Loucy (cell line): ENCODE measurements around the gene TOM1L1.

Source experiments
- H2AFZ ChIP-seq: fragments of 200-600 bp; sonication (generic); 2 replicates; pipeline ENCODE4 v1.6.0; 2016; ENCODE audit warnings: antibody characterized with exemption, mild to moderate bottlenecking, low read length, moderate library complexity
- H3F3A ChIP-seq: fragments of 200-600 bp; 2 replicates; pipeline ENCODE4 v1.6.0; 2016; ENCODE audit warnings: antibody characterized with exemption, low read depth, mild to moderate bottlenecking
- H3K27me3 ChIP-seq: fragments of 200-600 bp; sonication (generic); 2 replicates; pipeline ENCODE4 v1.6.1; 2014; ENCODE audit warnings: low read length, mild to moderate bottlenecking; ENCODE audit not compliant: insufficient read depth, poor library complexity, severe bottlenecking
- H3K36me3 ChIP-seq: fragments of 200-600 bp; sonication (generic); 2 replicates; pipeline ENCODE4 v1.6.1; 2016; ENCODE audit warnings: low read length; ENCODE audit not compliant: insufficient read depth
- H3K4me1 ChIP-seq: fragments of 200-600 bp; sonication (generic); 2 replicates; pipeline ENCODE4 v1.5.1; 2014; ENCODE audit warnings: low read length, mild to moderate bottlenecking; ENCODE audit not compliant: insufficient read depth, poor library complexity, severe bottlenecking
- H3K4me2 ChIP-seq: fragments of 200-600 bp; sonication (generic); 2 replicates; pipeline ENCODE4 v1.6.0; 2014; ENCODE audit warnings: antibody characterized with exemption, low read length, low read depth, mild to moderate bottlenecking; ENCODE audit not compliant: poor library complexity, severe bottlenecking
- H3K4me3 ChIP-seq: fragments of 200-600 bp; sonication (generic); 2 replicates; pipeline ENCODE4 v1.5.1; 2014; ENCODE audit warnings: low read length, mild to moderate bottlenecking, mixed read lengths; ENCODE audit not compliant: poor library complexity, severe bottlenecking
- H3K79me2 ChIP-seq: fragments of 200-600 bp; sonication (generic); 2 replicates; pipeline ENCODE4 v1.6.1; 2014; ENCODE audit warnings: low read length; ENCODE audit not compliant: insufficient read depth
- H3K9ac ChIP-seq: fragments of 200-600 bp; sonication (generic); 2 replicates; pipeline ENCODE4 v1.6.0; 2014; ENCODE audit warnings: mild to moderate bottlenecking, low read depth, low read length, moderate library complexity; ENCODE audit not compliant: poor library complexity, severe bottlenecking
- H3K9me2 ChIP-seq: fragments of 200-600 bp; sonication (generic); replicated peaks from 2 replicates; pipeline ENCODE4 v1.6.1; 2016; ENCODE audit warnings: low read depth, low read length, mixed read lengths
- H3K9me3 ChIP-seq: fragments of 200-600 bp; sonication (generic); 2 replicates; pipeline ENCODE4 v1.6.1; 2014; ENCODE audit warnings: mild to moderate bottlenecking, antibody characterized with exemption, low read length, low read depth; ENCODE audit not compliant: insufficient read depth
- H4K20me1 ChIP-seq: fragments of 200-600 bp; sonication (generic); 2 replicates; pipeline ENCODE4 v1.6.0; 2014; ENCODE audit warnings: antibody characterized with exemption, low read length, mild to moderate bottlenecking; ENCODE audit not compliant: insufficient read depth, poor library complexity, severe bottlenecking
- CTCF ChIP-seq: fragments of 200-600 bp; sonication (generic); conservative IDR thresholded peaks from 2 replicates; pipeline ENCODE4 v1.5.1; 2014; ENCODE audit warnings: mild to moderate bottlenecking, antibody characterized with exemption, low read length
- EZH2phosphoT487 ChIP-seq: fragments of 200-600 bp; IDR thresholded peaks from 2 replicates; pipeline ENCODE4 v1.6.1; 2018; ENCODE audit warnings: antibody characterized with exemption, mild to moderate bottlenecking, moderate library complexity, borderline replicate concordance

The TOM1L1 gene

GRCh38 chr17:54982399-54982798 is 81.7 kb downstream of the TOM1L1 start:
- Histone ChIP-seq H3K27me3 (no peaks in the 10 kb centered on the region), H2AFZ (no peak overlapping the region), H3F3A (no peaks in the 10 kb centered on the region), H4K20me1 (no peaks in the 10 kb centered on the region), H3K4me3 (no peak overlapping the region), H3K9me3 (peaks cover 11% of the 10 kb centered on the region), H3K79me2 (no peaks in the 10 kb centered on the region; the same call in 1 of the 2 replicates), H3K36me3 (peaks cover 7% of the 10 kb centered on the region; the same call in 1 of the 2 replicates), H3K4me1 (peaks cover 5% of the 10 kb centered on the region), H3K9me2 (no peaks in the 10 kb centered on the region), H3K4me2 (no peak overlapping the region), H3K9ac (no peak overlapping the region)
- no peak for TF ChIP-seq EZH2phosphoT487
- no peak for TF ChIP-seq CTCF

- H3K79me2 ChIP-seq, result no peaks in the 10 kb centered on the region; the same call in 1 of the 2 replicates
- TF ChIP-seq CTCF (no peak), EZH2phosphoT487 (no peak)
- no peaks in the 10 kb centered on the region for H3K9me2 ChIP-seq
- H3K4me3 ChIP-seq, result no peak overlapping the region
- H4K20me1 ChIP-seq, result no peaks in the 10 kb centered on the region
- no peaks in the 10 kb centered on the region for H3K27me3 ChIP-seq
- H3F3A ChIP-seq, result no peaks in the 10 kb centered on the region
- H3K4me2 ChIP-seq, result no peak overlapping the region
- peaks cover 7% of the 10 kb centered on the region; the same call in 1 of the 2 replicates for H3K36me3 ChIP-seq
- H2AFZ ChIP-seq, result no peak overlapping the region
- peaks cover 5% of the 10 kb centered on the region for H3K4me1 ChIP-seq
- H3K9ac ChIP-seq, result no peak overlapping the region
- H3K9me3 ChIP-seq, result peaks cover 11% of the 10 kb centered on the region
Observed at GRCh38 chr17:54983260-54983659, 82.6 kb downstream of the TOM1L1 start.

GRCh38 chr17:54985476-54985875 is 84.8 kb downstream of the TOM1L1 start:
- H3K9ac ChIP-seq, result no peak overlapping the region
- H3F3A ChIP-seq, result no peaks in the 10 kb centered on the region
- H3K27me3 ChIP-seq, result no peaks in the 10 kb centered on the region
- no peaks in the 10 kb centered on the region for H3K9me2 ChIP-seq
- H3K9me3 ChIP-seq, result peaks cover 8% of the 10 kb centered on the region
- H3K79me2 ChIP-seq, result no peaks in the 10 kb centered on the region; the same call in 1 of the 2 replicates
- TF ChIP-seq EZH2phosphoT487, result no peak
- no peak for TF ChIP-seq CTCF
- H2AFZ ChIP-seq, result no peak overlapping the region
- peaks cover 7% of the 10 kb centered on the region; the same call in 1 of the 2 replicates for H3K36me3 ChIP-seq
- no peaks in the 10 kb centered on the region for H4K20me1 ChIP-seq
- H3K4me2 ChIP-seq, result no peak overlapping the region
- H3K4me3 ChIP-seq, result no peak overlapping the region
- no peaks in the 10 kb centered on the region for H3K4me1 ChIP-seq
